Measurements from ENCODE around the gene SPAG6. TPM values are rescaled to one million over a fixed set of nuclear protein-coding genes. Genes with fewer than 3 reads are reported as not detected.

The SPAG6 gene
- total RNA-seq, 1 donor from 2014 or later, result not detected

GRCh38 chr10:22461891-22462290 lies 116.6 kb downstream of the SPAG6 start:
- no peak for DNase-seq

- DNase-seq, result no peak
Observed at GRCh38 chr10:22463255-22463654, 118.0 kb downstream of the SPAG6 start.

- DNase-seq, result no peak
Observed at GRCh38 chr10:22464966-22465629, 119.8 kb downstream of the SPAG6 start.

- DNase-seq, result no peak
Observed at GRCh38 chr10:22466763-22467334, 121.6 kb downstream of the SPAG6 start.

Other genes with a start within 250 kb of the SPAG6 start
- not detected in 2 replicates for gene EBLN1, start 127.5 kb upstream of the SPAG6 start, total RNA-seq
- gene COMMD3, start 29.1 kb upstream of the SPAG6 start, total RNA-seq, result 29.3 and 40.0 TPM in 2 replicates
- 40.1 and 49.4 TPM in 2 replicates for gene BMI1, start 24.4 kb upstream of the SPAG6 start, total RNA-seq